HG03460 (cell line): Measurements from ENCODE around the gene CSTPP1.

Experiments
- ATAC-seq: cut with Tn5 transposase; IDR thresholded peaks from one replicate; pipeline ENCODE4 v1.9.1; 2021; ENCODE audit not compliant: unreplicated experiment

Gene CSTPP1

GRCh38 chr11:47155879-47156278 lies 219.3 kb downstream of the CSTPP1 start:
- ATAC-seq, result no peak

- no peak for ATAC-seq
These were observed 219.8 kb downstream of the CSTPP1 start for GRCh38 chr11:47156333-47156732.

GRCh38 chr11:47156951-47157350 lies 220.4 kb downstream of the CSTPP1 start:
- ATAC-seq, result no peak

- no peak for ATAC-seq
These were observed 221.2 kb downstream of the CSTPP1 start for GRCh38 chr11:47157805-47158204.

- ATAC-seq, result no peak
These were observed 221.7 kb downstream of the CSTPP1 start for GRCh38 chr11:47158242-47158641.

- no peak for ATAC-seq
These were observed 224.2 kb downstream of the CSTPP1 start for GRCh38 chr11:47160753-47161133.

- peak; percentile 61 for ATAC-seq
These were observed 224.7 kb downstream of the CSTPP1 start for GRCh38 chr11:47161134-47161854.

GRCh38 chr11:47161890-47162289 lies 225.3 kb downstream of the CSTPP1 start:
- no peak for ATAC-seq

GRCh38 chr11:47162426-47162825 lies 225.9 kb downstream of the CSTPP1 start:
- ATAC-seq, result no peak

- no peak for ATAC-seq
These were observed 226.6 kb downstream of the CSTPP1 start for GRCh38 chr11:47163193-47163592.

GRCh38 chr11:47163898-47164297 lies 227.3 kb downstream of the CSTPP1 start:
- ATAC-seq, result no peak

GRCh38 chr11:47164321-47164720 lies 227.8 kb downstream of the CSTPP1 start:
- no peak for ATAC-seq

- no peak for ATAC-seq
These were observed 228.8 kb downstream of the CSTPP1 start for GRCh38 chr11:47165253-47165840.

GRCh38 chr11:47166368-47166767 lies 229.8 kb downstream of the CSTPP1 start:
- ATAC-seq, result no peak

- ATAC-seq, result no peak
These were observed 234.7 kb downstream of the CSTPP1 start for GRCh38 chr11:47171061-47171838.

- ATAC-seq, result no peak
These were observed 235.3 kb downstream of the CSTPP1 start for GRCh38 chr11:47171856-47172255.

- no peak for ATAC-seq
These were observed 236.3 kb downstream of the CSTPP1 start for GRCh38 chr11:47172740-47173336.

- ATAC-seq, result no peak
These were observed 239.3 kb downstream of the CSTPP1 start for GRCh38 chr11:47175746-47176327.

- ATAC-seq, result peak; percentile 90
These were observed 240.0 kb downstream of the CSTPP1 start, which contains the start of gene ARFGAP2 for GRCh38 chr11:47176328-47177228. Gene ARFGAP2 (minus strand): TSS chr11:47176879. CDS start chr11:47176853, 26 bp downstream.

- ATAC-seq, result peak; percentile 43
These were observed 240.8 kb downstream of the CSTPP1 start for GRCh38 chr11:47177229-47177845.
